22Rv1 (cell line): ENCODE results near the gene ROPN1.
A peak's percentile ranks its signal among the peaks of the same experiment; 100 is the strongest.

Source experiments
- CTCF ChIP-seq: fragments of 450-650 bp; IDR thresholded peaks from 2 replicates; pipeline ENCODE4 v1.5.1; 2017; ENCODE audit warnings: mild to moderate bottlenecking
- ZFX ChIP-seq: fragments of 450-650 bp; IDR thresholded peaks from 2 replicates; pipeline ENCODE4 v1.6.1; 2017; ENCODE audit warnings: antibody characterized with exemption, borderline replicate concordance

DNA sequence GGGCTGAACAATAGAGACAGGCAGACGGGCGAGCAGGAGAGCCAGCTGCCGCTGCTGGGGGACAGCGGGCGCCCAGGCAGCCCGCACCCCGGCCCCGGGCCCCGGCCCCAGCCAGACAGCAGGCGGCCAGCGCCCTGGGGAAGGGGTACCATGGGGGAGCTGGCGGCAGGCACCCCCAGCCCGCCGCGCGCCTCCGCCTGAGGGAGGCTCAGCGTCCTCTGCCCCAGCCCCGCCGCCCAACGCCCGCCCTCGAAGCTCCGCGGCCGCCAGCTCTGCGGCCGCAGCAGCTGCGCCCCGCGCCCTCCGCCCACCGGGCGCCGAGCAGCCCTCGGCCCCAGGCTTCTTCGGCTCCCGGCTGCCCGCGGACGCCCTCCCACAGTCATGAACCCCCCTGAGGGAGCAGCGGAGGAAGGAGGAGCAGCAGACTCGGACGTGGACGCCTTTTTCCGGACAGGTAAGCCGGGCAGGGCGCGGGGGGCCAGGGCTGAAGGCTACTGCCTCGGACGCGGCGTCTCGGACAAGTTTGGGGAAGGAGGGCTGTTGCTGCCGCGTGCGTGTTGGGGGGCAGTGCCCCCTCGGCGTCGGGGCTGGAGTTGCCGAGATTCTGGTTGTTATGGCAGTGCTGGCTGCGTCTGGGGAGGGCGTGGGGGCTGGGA lies 41.6 kb upstream of the ROPN1 start, which contains the start of gene KALRN:
- TF ChIP-seq CTCF (peak; percentile 31; the same call in 1 of the 2 replicates), ZFX (no peak)
